ENCODE results near the gene FABP2. TPM values are rescaled to one million over a fixed set of nuclear protein-coding genes. Genes with fewer than 3 reads are reported as not detected.
A peak's percentile ranks its signal among the peaks of the same experiment; 100 is the strongest.
"Not testable (repeated sequence)": the region's sequence is repeated elsewhere in the genome, so short reads cannot be mapped to it uniquely, and the experiment has no call there.

FABP2 gene
- total RNA-seq, 2 experiments from 2014 or later, result not detected

GRCh38 chr4:119337010-119337409, 15.1 kb upstream of the FABP2 start:
- H3K27ac Mint-ChIP-seq, result peak overlapping the region; percentile 1
- H3K4me3 Mint-ChIP-seq, result no peak overlapping the region
- H3K4me1 Mint-ChIP-seq, result peaks cover 3% of the 10 kb centered on the region
- H3K36me3 Mint-ChIP-seq (ENCODE audit: low read depth), result no peaks in the 10 kb centered on the region
- ChIA-PET POLR2A (no interaction called here), CTCF (no interaction called here)
- DNase-seq, result no peak
- no peaks in the 10 kb centered on the region for H3K27me3 Mint-ChIP-seq
- H3K9me3 Mint-ChIP-seq, result no peaks in the 10 kb centered on the region

- H3K4me1 Mint-ChIP-seq; H3K9me3 Mint-ChIP-seq; POLR2A ChIA-PET; H3K27me3 Mint-ChIP-seq; H3K27ac Mint-ChIP-seq; H3K4me3 Mint-ChIP-seq; DNase-seq; H3K36me3 Mint-ChIP-seq (ENCODE audit: low read depth); CTCF ChIA-PET: not testable (repeated sequence)
These were observed 14.5 kb upstream of the FABP2 start for GRCh38 chr4:119336332-119336979.

GRCh38 chr4:119329835-119330620, 8.1 kb upstream of the FABP2 start:
- Mint-ChIP-seq H3K27me3 (peaks cover 8% of the 10 kb centered on the region), H3K36me3 (ENCODE audit: low read depth) (no peaks in the 10 kb centered on the region), H3K9me3 (peaks cover 3% of the 10 kb centered on the region), H3K27ac (no peak overlapping the region), H3K4me3 (no peak overlapping the region), H3K4me1 (no peaks in the 10 kb centered on the region)
- CTCF ChIA-PET, result no interaction called here
- POLR2A ChIA-PET, result no interaction called here
- DNase-seq, result no peak

- ChIA-PET CTCF (interaction anchor here (1.2 kb wide), 1 partner anchor 15 kb away, joined by 4 read pairs; no protein-coding TSS in a partner anchor), POLR2A (no interaction called here)
- Mint-ChIP-seq H3K9me3 (peaks cover 3% of the 10 kb centered on the region), H3K4me3 (no peak overlapping the region), H3K4me1 (no peaks in the 10 kb centered on the region), H3K36me3 (ENCODE audit: low read depth) (no peaks in the 10 kb centered on the region), H3K27ac (no peak overlapping the region), H3K27me3 (peaks cover 8% of the 10 kb centered on the region)
- DNase-seq, result no peak
These were observed 6.8 kb upstream of the FABP2 start for GRCh38 chr4:119328695-119329094.

GRCh38 chr4:119317990-119318389, 3.9 kb downstream of the FABP2 start:
- Mint-ChIP-seq H3K4me3 (no peak overlapping the region), H3K27me3 (peaks cover 36% of the 10 kb centered on the region), H3K4me1 (peaks cover 1% of the 10 kb centered on the region), H3K36me3 (ENCODE audit: low read depth) (no peaks in the 10 kb centered on the region), H3K9me3 (no peaks in the 10 kb centered on the region), H3K27ac (no peak overlapping the region)
- ChIA-PET CTCF (no interaction called here), POLR2A (no interaction called here)
- DNase-seq, result no peak

- peaks cover 29% of the 10 kb centered on the region for H3K27me3 Mint-ChIP-seq
- CTCF ChIA-PET, result no interaction called here
- H3K9me3 Mint-ChIP-seq, result no peaks in the 10 kb centered on the region
These were observed 6.9 kb downstream of the FABP2 start for GRCh38 chr4:119315036-119315435.

GRCh38 chr4:119314356-119314755, 7.6 kb downstream of the FABP2 start:
- peaks cover 31% of the 10 kb centered on the region for H3K27me3 Mint-ChIP-seq
- ChIA-PET CTCF (no interaction called here), POLR2A (no interaction called here)
- H3K27ac Mint-ChIP-seq, result no peak overlapping the region
- no peaks in the 10 kb centered on the region for H3K36me3 Mint-ChIP-seq (ENCODE audit: low read depth)
- H3K4me3 Mint-ChIP-seq, result no peak overlapping the region
- H3K9me3 Mint-ChIP-seq, result no peaks in the 10 kb centered on the region
- DNase-seq, result peak; percentile 62
- peaks cover 1% of the 10 kb centered on the region for H3K4me1 Mint-ChIP-seq

More at GRCh38 chr4:119315036-119315435, 6.9 kb downstream of the FABP2 start:
- Mint-ChIP-seq H3K36me3 (ENCODE audit: low read depth) (no peaks in the 10 kb centered on the region), H3K4me3 (no peak overlapping the region), H3K4me1 (peaks cover 1% of the 10 kb centered on the region), H3K27ac (no peak overlapping the region)
- POLR2A ChIA-PET, result no interaction called here
- DNase-seq, result no peak

GRCh38 chr4:119313237-119313636, 8.7 kb downstream of the FABP2 start:
- Mint-ChIP-seq H3K27ac (no peak overlapping the region), H3K36me3 (ENCODE audit: low read depth) (no peaks in the 10 kb centered on the region), H3K27me3 (peaks cover 32% of the 10 kb centered on the region), H3K4me3 (no peak overlapping the region), H3K9me3 (no peaks in the 10 kb centered on the region), H3K4me1 (peaks cover 1% of the 10 kb centered on the region)
- ChIA-PET POLR2A (no interaction called here), CTCF (interaction anchor here (0.6 to 1.0 kb wide), 2 partner anchors 15 to 153 kb away, joined by 3 to 4 read pairs; no protein-coding TSS in a partner anchor)
- DNase-seq, result no peak

- no peak for DNase-seq
- POLR2A ChIA-PET, result no interaction called here
- no peaks in the 10 kb centered on the region for H3K36me3 Mint-ChIP-seq (ENCODE audit: low read depth)
- H3K9me3 Mint-ChIP-seq, result no peaks in the 10 kb centered on the region
- CTCF ChIA-PET, result interaction anchor here (0.5 to 3.3 kb wide), 3 partner anchors 10 to 183 kb away, joined by 4 to 9 read pairs (median 8); a partner anchor contains a TSS
- H3K4me1 Mint-ChIP-seq, result peaks cover 6% of the 10 kb centered on the region
- H3K4me3 Mint-ChIP-seq, result no peak overlapping the region
- H3K27me3 Mint-ChIP-seq, result peaks cover 35% of the 10 kb centered on the region
- H3K27ac Mint-ChIP-seq, result no peak overlapping the region
These were observed 11.1 kb downstream of the FABP2 start for GRCh38 chr4:119310826-119311225.

- H3K4me3 Mint-ChIP-seq, result no peak overlapping the region
- no peak overlapping the region for H3K27ac Mint-ChIP-seq
- no peak for DNase-seq
- no peaks in the 10 kb centered on the region for H3K9me3 Mint-ChIP-seq
- peaks cover 5% of the 10 kb centered on the region for H3K4me1 Mint-ChIP-seq
- H3K27me3 Mint-ChIP-seq, result peaks cover 13% of the 10 kb centered on the region
- no peaks in the 10 kb centered on the region for H3K36me3 Mint-ChIP-seq (ENCODE audit: low read depth)
- POLR2A ChIA-PET, result no interaction called here
- CTCF ChIA-PET, result interaction anchor here (0.6 kb wide), 1 partner anchor 305 kb away, joined by 3 read pairs; no protein-coding TSS in a partner anchor
These were observed 14.3 kb downstream of the FABP2 start for GRCh38 chr4:119307606-119308005.

GRCh38 chr4:119304431-119304830, 17.5 kb downstream of the FABP2 start:
- Mint-ChIP-seq H3K9me3 (no peaks in the 10 kb centered on the region), H3K36me3 (ENCODE audit: low read depth) (peaks cover 4% of the 10 kb centered on the region), H3K4me3 (no peak overlapping the region), H3K27me3 (peaks cover 10% of the 10 kb centered on the region), H3K4me1 (peaks cover 18% of the 10 kb centered on the region), H3K27ac (no peak overlapping the region)
- POLR2A ChIA-PET, result no interaction called here
- DNase-seq, result no peak
- CTCF ChIA-PET, result no interaction called here

GRCh38 chr4:119303587-119304305, 18.2 kb downstream of the FABP2 start:
- CTCF ChIA-PET, result no interaction called here
- Mint-ChIP-seq H3K36me3 (ENCODE audit: low read depth) (peaks cover 10% of the 10 kb centered on the region), H3K4me3 (no peak overlapping the region)

More at GRCh38 chr4:119303587-119304305, 18.2 kb downstream of the FABP2 start:
- Mint-ChIP-seq H3K4me1 (peaks cover 24% of the 10 kb centered on the region), H3K27me3 (peaks cover 9% of the 10 kb centered on the region), H3K9me3 (no peaks in the 10 kb centered on the region), H3K27ac (no peak overlapping the region)
- no peak for DNase-seq
- POLR2A ChIA-PET, result no interaction called here
